Kidney (tissue), 11 donors: Measurements from ENCODE around the gene GAGE10. TPM values are rescaled to one million over a fixed set of nuclear protein-coding genes. Genes with fewer than 3 reads are reported as not detected.
A peak's percentile ranks its signal among the peaks of the same experiment; 100 is the strongest.
"Not testable (repeated sequence)": the region's sequence is repeated elsewhere in the genome, so short reads cannot be mapped to it uniquely, and the experiment has no call there.

Experiments
- DNase-seq, 5 donors: peaks; one replicate each; pipeline ENCODE4 v3.0.0-alpha.2; 2013 to 2020
- FAIRE-seq: peaks from 2 replicates; lab custom pipeline; 2012; peaks lifted over from hg19 to GRCh38; lab: Jason Lieb, UNC
- H3K27ac ChIP-seq, 2 donors: one replicate each; pipeline ENCODE4 v1.7.0; 2013; ENCODE audit warnings: low read depth in 2 of 2, low read length in 2 of 2, inconsistent platforms in 1 of 2
- H3K27me3 ChIP-seq: one replicate; pipeline ENCODE4 v1.7.1; 2013; ENCODE audit warnings: low read length, inconsistent platforms; ENCODE audit not compliant: control insufficient read depth, insufficient read depth
- H3K36me3 ChIP-seq, 3 donors: one replicate each; pipeline versions ENCODE4 v1.7.0 to v1.7.1; 2013; ENCODE audit warnings: low read length in 3 of 3, control low read depth in 1 of 3, inconsistent platforms in 1 of 3; ENCODE audit not compliant: insufficient read depth in 3 of 3, control insufficient read depth in 2 of 3
- H3K4me1 ChIP-seq, 3 donors: one replicate each; pipeline versions ENCODE4 v1.7.0 to v1.7.1; 2013; ENCODE audit warnings: low read length in 3 of 3, inconsistent platforms in 1 of 3, low read depth in 1 of 3; ENCODE audit not compliant: control insufficient read depth in 2 of 3, insufficient read depth in 2 of 3
- H3K4me3 ChIP-seq, 3 donors: one replicate each; pipeline versions ENCODE4 v1.7.0 to v1.8.1; 2013; ENCODE audit warnings: low read length in 3 of 3, control low read depth in 1 of 3, inconsistent platforms in 1 of 3
- H3K9ac ChIP-seq, 3 donors: one replicate each; pipeline versions ENCODE4 v1.7.0 to v1.7.1; 2013; ENCODE audit warnings: low read length in 3 of 3, control low read depth in 1 of 3, inconsistent platforms in 1 of 3
- H3K9me3 ChIP-seq, 3 donors: one replicate each; pipeline versions ENCODE4 v1.7.0 to v1.7.1; 2013; ENCODE audit warnings: low read length in 3 of 3, control low read depth in 1 of 3, inconsistent platforms in 1 of 3; ENCODE audit not compliant: control insufficient read depth in 2 of 3, insufficient read depth in 1 of 3
- intact Hi-C: fragments of 100-400 bp; cut with DNase I; formaldehyde crosslinking; loops from one replicate; pipeline ENCODE4 v1.11.1; 2022
- polyA plus RNA-seq: library from polyadenylated mRNA; stranded (reverse); fragments of 350-450 nt; fragmentation: Illumina TruSeq; extraction: RNeasy Lipid Tissue Mini Kit (QIAGEN cat#74804); gene quantifications from one replicate; pipeline ENCODE4 v1.2.3, GENCODE V29; 2014; ENCODE audit warnings: low read depth, low replicate concordance; ENCODE audit not compliant: insufficient read depth
- total RNA-seq: library from RNA; stranded (reverse); fragmentation: NEBNext Ultra II Directional; extraction: Animal tissue kit (Norgen Biotek cat#: 25700); gene quantifications from one replicate; pipeline ENCODE4 v1.2.1, GENCODE V29; 2021
- donor health status: control.
- donor health status: control.
- donor health status: DM: yes; HTN: yes; CAD: no.
- donor health status: Normal renal cell carcinoma (clear cell type).

The GAGE10 gene
- total and polyA plus RNA-seq, 2 donors from 2014 or later = not detected

DNA sequence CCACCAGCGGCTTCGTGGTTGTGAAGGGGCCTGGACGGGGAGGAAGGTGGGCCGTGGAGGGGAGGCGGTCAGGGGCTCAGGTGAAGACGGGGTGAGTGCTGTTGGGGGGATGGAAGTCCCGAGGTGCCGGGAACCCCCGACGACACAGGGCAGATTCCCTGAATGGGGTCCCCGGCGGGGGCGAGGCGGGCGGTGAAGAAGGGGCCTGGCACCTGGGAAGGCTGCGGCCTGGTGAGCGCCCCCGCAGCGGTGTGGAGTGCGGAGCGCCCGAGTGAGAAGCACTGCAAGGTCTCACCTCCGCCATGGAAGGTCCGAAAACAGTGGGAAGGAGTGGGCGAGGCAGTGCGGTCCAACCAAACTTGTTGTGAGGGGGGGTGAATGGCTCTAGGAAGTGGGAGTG lies 28.4 kb downstream of the GAGE10 start:
- H3K36me3 ChIP-seq, H3K4me1 ChIP-seq, FAIRE-seq, H3K27ac ChIP-seq, H3K27me3 ChIP-seq, intact Hi-C loops, H3K9ac ChIP-seq, H3K9me3 ChIP-seq, H3K4me3 ChIP-seq: not testable (repeated sequence)
- peak in 2 of 5 donors; percentile 13 to 80 for DNase-seq

DNA sequence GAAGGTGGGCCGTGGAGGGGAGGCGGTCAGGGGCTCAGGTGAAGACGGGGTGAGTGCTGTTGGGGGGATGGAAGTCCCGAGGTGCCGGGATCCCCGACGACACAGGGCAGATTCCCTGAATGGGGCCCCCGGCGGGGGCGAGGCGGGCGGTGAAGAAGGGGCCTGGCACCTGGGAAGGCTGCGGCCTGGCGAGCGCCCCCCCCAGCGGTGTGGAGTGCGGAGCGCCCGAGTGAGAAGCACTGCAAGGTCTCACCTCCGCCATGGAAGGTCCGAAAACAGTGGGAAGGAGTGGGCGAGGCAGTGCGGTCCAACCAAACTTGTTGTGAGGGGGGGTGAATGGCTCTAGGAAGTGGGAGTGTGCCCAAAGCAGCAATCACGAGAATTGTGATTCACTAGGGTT lies 38.0 kb downstream of the GAGE10 start:
- H3K36me3 ChIP-seq, intact Hi-C loops, H3K27ac ChIP-seq, H3K4me1 ChIP-seq, H3K9ac ChIP-seq, H3K4me3 ChIP-seq, H3K27me3 ChIP-seq, H3K9me3 ChIP-seq, FAIRE-seq: not testable (repeated sequence)
- DNase-seq = peak in 1 of 5 donors; percentile 78

DNA sequence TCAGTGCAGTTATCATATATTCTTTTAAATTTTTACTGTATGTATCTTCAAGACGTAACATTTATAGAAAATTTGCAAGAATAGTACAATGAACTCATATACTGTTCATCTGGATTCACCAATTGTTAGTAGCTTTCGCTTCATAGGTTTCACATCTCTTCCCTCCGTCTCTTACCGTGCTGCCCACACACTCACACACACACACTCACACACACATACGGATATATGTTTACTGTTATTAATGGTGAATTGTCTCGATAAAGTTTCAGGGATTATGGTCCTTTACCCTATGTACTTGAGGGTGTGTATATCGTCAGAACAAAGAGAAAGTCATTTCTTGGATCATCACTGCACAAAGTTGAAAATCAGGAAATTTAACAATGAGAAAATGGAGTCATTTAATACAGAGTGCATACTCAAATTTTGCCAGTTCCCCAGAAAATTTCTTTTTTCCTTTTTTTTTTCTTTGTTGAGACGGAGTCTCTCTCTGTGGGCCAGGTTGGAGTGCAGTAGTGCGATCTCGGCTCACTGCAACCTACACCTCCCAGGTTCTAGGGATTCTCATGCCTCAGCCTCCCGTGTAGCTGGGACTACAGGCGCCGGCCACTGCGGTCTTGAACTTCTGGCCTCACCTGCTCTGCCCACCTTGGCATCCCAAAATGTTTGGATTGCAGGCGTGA lies 41.2 kb downstream of the GAGE10 start:
- H3K4me1 ChIP-seq, H3K4me3 ChIP-seq, FAIRE-seq, H3K9me3 ChIP-seq, intact Hi-C loops, H3K27me3 ChIP-seq, H3K36me3 ChIP-seq, H3K9ac ChIP-seq, H3K27ac ChIP-seq, DNase-seq: not testable (repeated sequence)

GRCh38 chrX:49345402-49345801 lies 42.0 kb downstream of the GAGE10 start:
- H3K36me3 ChIP-seq, intact Hi-C loops, DNase-seq, H3K27ac ChIP-seq, FAIRE-seq, H3K4me1 ChIP-seq, H3K4me3 ChIP-seq, H3K9ac ChIP-seq, H3K9me3 ChIP-seq, H3K27me3 ChIP-seq: not testable (repeated sequence)

- H3K9ac ChIP-seq, intact Hi-C loops, H3K36me3 ChIP-seq, H3K4me1 ChIP-seq, H3K9me3 ChIP-seq, FAIRE-seq, H3K27me3 ChIP-seq, H3K27ac ChIP-seq, H3K4me3 ChIP-seq: not testable (repeated sequence)
- DNase-seq = peak in 1 of 5 donors; percentile 39
Observed at GRCh38 chrX:49346150-49346549, 42.7 kb downstream of the GAGE10 start.

Other genes starting within 250 kb of the GAGE10 start
- gene CCDC120, start 244.6 kb upstream of the GAGE10 start, total RNA-seq = 13.7 TPM
- 5.2 TPM for gene CCDC120, start 244.6 kb upstream of the GAGE10 start, polyA plus RNA-seq
- 24.0 TPM for gene PRAF2, start 229.6 kb upstream of the GAGE10 start, total RNA-seq
- gene PRAF2, start 229.6 kb upstream of the GAGE10 start, polyA plus RNA-seq = 47.9 TPM
- gene WDR45, start 223.8 kb upstream of the GAGE10 start, total RNA-seq = 67.4 TPM
- 72.4 TPM for gene WDR45, start 223.8 kb upstream of the GAGE10 start, polyA plus RNA-seq
- gene GPKOW, start 179.9 kb upstream of the GAGE10 start, total RNA-seq = 20.4 TPM
- gene GPKOW, start 179.9 kb upstream of the GAGE10 start, polyA plus RNA-seq = 21.4 TPM
- 11.6 TPM for gene MAGIX, start 140.9 kb upstream of the GAGE10 start, total RNA-seq
- gene MAGIX, start 140.9 kb upstream of the GAGE10 start, polyA plus RNA-seq = 34.0 TPM
- 139 TPM for gene PLP2, start 131.7 kb upstream of the GAGE10 start, total RNA-seq
- gene PLP2, start 131.7 kb upstream of the GAGE10 start, polyA plus RNA-seq = 58.6 TPM
- 11.6 TPM for gene PRICKLE3, start 117.3 kb upstream of the GAGE10 start, total RNA-seq
- 3.4 TPM for gene PRICKLE3, start 117.3 kb upstream of the GAGE10 start, polyA plus RNA-seq
- gene SYP, start 103.5 kb upstream of the GAGE10 start, total RNA-seq = 4.0 TPM
- 7.2 TPM for gene SYP, start 103.5 kb upstream of the GAGE10 start, polyA plus RNA-seq
- 0.25 TPM for gene CACNA1F, start 70.3 kb upstream of the GAGE10 start, total RNA-seq
- 0.15 TPM for gene CACNA1F, start 70.3 kb upstream of the GAGE10 start, polyA plus RNA-seq
- 18.5 TPM for gene CCDC22, start 68.2 kb upstream of the GAGE10 start, total RNA-seq
- 13.4 TPM for gene CCDC22, start 68.2 kb upstream of the GAGE10 start, polyA plus RNA-seq
- gene FOXP3, start 38.9 kb upstream of the GAGE10 start, total RNA-seq = 2.0 TPM
- gene FOXP3, start 38.9 kb upstream of the GAGE10 start, polyA plus RNA-seq = 0.45 TPM
- 4.5 TPM for gene PPP1R3F, start 33.9 kb upstream of the GAGE10 start, total RNA-seq
- gene PPP1R3F, start 33.9 kb upstream of the GAGE10 start, polyA plus RNA-seq = 5.1 TPM
- not detected for gene GAGE12J, start 18.4 kb downstream of the GAGE10 start, total RNA-seq
- not detected for gene GAGE12J, start 18.4 kb downstream of the GAGE10 start, polyA plus RNA-seq
- not detected for gene GAGE13, start 27.9 kb downstream of the GAGE10 start, total RNA-seq
- gene GAGE13, start 27.9 kb downstream of the GAGE10 start, polyA plus RNA-seq = not detected
- not detected for gene GAGE12C, start 228.5 kb downstream of the GAGE10 start, total RNA-seq
- not detected for gene GAGE12C, start 228.5 kb downstream of the GAGE10 start, polyA plus RNA-seq
- not detected for gene GAGE12D, start 238.1 kb downstream of the GAGE10 start, total RNA-seq
- gene GAGE12D, start 238.1 kb downstream of the GAGE10 start, polyA plus RNA-seq = not detected
- gene GAGE12E, start 247.6 kb downstream of the GAGE10 start, total RNA-seq = not detected
- gene GAGE12E, start 247.6 kb downstream of the GAGE10 start, polyA plus RNA-seq = not detected